HepG2 (cell line): ENCODE results near the gene PSMC4. TPM values are rescaled to one million over a fixed set of nuclear protein-coding genes. Genes with fewer than 3 reads are reported as not detected.

Experiments
- AKNA ChIP-seq: sonication (generic); formaldehyde crosslinking; IDR thresholded peaks from 2 replicates; pipeline ENCODE4 v1.4.0; 2020; ENCODE audit warnings: missing genetic modification reagents, borderline replicate concordance
- BCL6 ChIP-seq: IDR thresholded peaks from 2 replicates; pipeline ENCODE4 v1.6.1; 2016; ENCODE audit warnings: missing genetic modification reagents, missing compliant biosample characterization
- CENPBD1 ChIP-seq: sonication (generic); formaldehyde crosslinking; IDR thresholded peaks from 2 replicates; pipeline ENCODE4 v1.8.0; 2022; ENCODE audit warnings: missing genetic modification reagents, low read depth, mild to moderate bottlenecking, borderline replicate concordance
- DDIT3 ChIP-seq: sonication (generic); formaldehyde crosslinking; IDR thresholded peaks from 2 replicates; pipeline ENCODE4 v1.4.0; 2020; ENCODE audit warnings: mild to moderate bottlenecking, missing genetic modification reagents
- HOXA7 ChIP-seq: sonication (generic); formaldehyde crosslinking; IDR thresholded peaks from 2 replicates; pipeline ENCODE4 v1.8.1; 2022; ENCODE audit warnings: mild to moderate bottlenecking, missing genetic modification reagents, moderate library complexity
- KAT7 ChIP-seq: IDR thresholded peaks from 2 replicates; pipeline ENCODE4 v1.6.1; 2018; ENCODE audit warnings: borderline replicate concordance, missing compliant biosample characterization
- RBM22 ChIP-seq: fragments of 200-400 bp; formaldehyde crosslinking; optimal IDR thresholded peaks from 2 replicates; pipeline ENCODE3; 2017; ENCODE audit warnings: mild to moderate bottlenecking, low read length, moderate library complexity
- REXO4 ChIP-seq: sonication (generic); formaldehyde crosslinking; IDR thresholded peaks from 2 replicates; pipeline ENCODE4 v1.8.0; 2022; ENCODE audit warnings: missing genetic modification reagents, mild to moderate bottlenecking, borderline replicate concordance
- SAFB2 ChIP-seq: sonication (generic); formaldehyde crosslinking; IDR thresholded peaks from 2 replicates; pipeline ENCODE4 v1.5.1; 2020; ENCODE audit warnings: missing genetic modification reagents, low read depth, mild to moderate bottlenecking, borderline replicate concordance
- SKIL ChIP-seq: sonication (generic); formaldehyde crosslinking; IDR thresholded peaks from 2 replicates; pipeline ENCODE4 v1.8.0; 2022; ENCODE audit warnings: missing genetic modification reagents, mild to moderate bottlenecking, moderate library complexity, borderline replicate concordance
- ZFAT ChIP-seq: sonication (generic); formaldehyde crosslinking; conservative IDR thresholded peaks from 2 replicates; pipeline ENCODE4 v1.8.1; 2023; ENCODE audit warnings: missing genetic modification reagents, inconsistent platforms
- ZMYM3 ChIP-seq: sonication (generic); formaldehyde crosslinking; IDR thresholded peaks from 2 replicates; pipeline ENCODE4 v1.5.1; 2020; ENCODE audit warnings: mild to moderate bottlenecking, missing genetic modification reagents
- ZNF160 ChIP-seq: sonication (generic); formaldehyde crosslinking; IDR thresholded peaks from 2 replicates; pipeline ENCODE4 v1.8.0; 2022; ENCODE audit warnings: mild to moderate bottlenecking, inconsistent platforms, missing genetic modification reagents
- ZNF432 ChIP-seq: sonication (generic); formaldehyde crosslinking; IDR thresholded peaks from 2 replicates; pipeline ENCODE4 v1.5.0; 2020; ENCODE audit warnings: missing genetic modification reagents, mild to moderate bottlenecking, borderline replicate concordance
- polyA plus RNA-seq, 8 experiments: library from polyadenylated mRNA; depleted of rRNA in 3 of 8; stranded (reverse) in 7 of 8; unstranded in 1 of 8; fragments of >200 nt; fragmentation: Illumina TruSeq in 4 of 8; extraction: Trizol in 4 of 8; gene quantifications; 2 replicates each; pipeline versions ENCODE4 v1.2.1 to v1.2.3, GENCODE V29; 2011 to 2016; ENCODE audit warnings: low read depth in 4 of 8, missing spikeins in 1 of 8, mixed read lengths in 1 of 8; ENCODE audit not compliant: insufficient read depth in 1 of 8
- total RNA-seq, 5 experiments: library from RNA; depleted of rRNA; stranded (reverse); fragments of >200 nt; fragmentation: Illumina TruSeq; extraction: Trizol; gene quantifications; 2 replicates each; pipeline ENCODE4 v1.2.3, GENCODE V29; 2016; ENCODE audit warnings: low read depth in 1 of 5
- TF ChIP-seq, protein P1 (sequence below): sonication (generic); formaldehyde crosslinking; IDR thresholded peaks from 2 replicates; pipeline ENCODE4 v1.8.0; 2022; ENCODE audit warnings: missing genetic modification reagents, mild to moderate bottlenecking, inconsistent platforms, borderline replicate concordance

PSMC4 gene
- total and polyA plus RNA-seq, 2 of the 13 experiments (the other 11 are each of a cell fraction or from before 2014, with no cell fraction given) = 49.9 to 160 TPM

DNA sequence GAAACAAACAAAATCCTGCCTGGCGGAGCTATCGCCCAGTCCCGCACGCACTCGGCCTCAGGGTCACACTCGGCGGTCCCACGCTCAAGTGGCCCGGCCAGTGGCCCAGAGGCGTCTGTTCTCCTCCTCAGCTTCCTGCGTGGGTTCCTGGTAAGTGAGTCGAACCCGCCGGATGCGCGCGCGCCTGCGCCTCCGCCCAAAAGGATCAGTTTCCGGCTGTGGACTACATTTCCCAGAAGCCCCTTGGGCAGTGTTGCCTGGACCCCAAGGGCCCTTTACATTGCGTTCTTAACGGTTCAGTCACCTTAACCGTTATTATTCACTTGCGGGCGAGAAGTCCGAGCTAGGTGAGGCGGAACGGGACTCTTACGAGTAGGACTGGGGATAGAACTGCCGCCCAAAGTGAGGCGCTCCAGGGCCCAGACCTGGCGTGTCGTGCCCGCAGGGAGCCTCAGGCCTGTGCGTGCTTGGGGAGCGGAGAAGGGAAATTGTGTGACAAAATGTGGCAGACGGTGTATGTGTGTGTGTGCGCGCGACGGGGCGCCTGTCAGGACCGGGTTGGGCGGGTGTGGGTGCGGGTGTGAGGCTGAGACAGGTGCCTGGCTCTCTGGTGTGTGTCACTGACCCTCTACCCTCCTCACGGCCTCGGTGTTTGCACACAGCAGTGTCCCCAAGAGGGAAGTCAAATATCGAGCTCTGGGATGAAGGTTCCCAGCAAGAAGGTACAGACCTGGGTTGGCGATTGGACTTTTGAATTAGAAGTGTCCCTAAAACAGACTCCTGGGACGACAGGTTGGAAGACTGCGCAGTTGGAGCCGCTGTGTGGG, 26.1 kb downstream of the PSMC4 start, which contains the start of gene ZNF546 (continued):
- 0 out of 2 replicates have a peak, but pooled peaks have one; percentile 46 for TF ChIP-seq SKIL (CRISPR knock-in tag)
- TF ChIP-seq CENPBD1 = no peak; the same call in 1 of the 2 replicates
- TF ChIP-seq BCL6 (CRISPR knock-in tag) = peak; percentile 56; the same call in 1 of the 2 replicates
- TF ChIP-seq SAFB2 (CRISPR knock-in tag) = no peak
- no peak for TF ChIP-seq RBM22
- no peak for TF ChIP-seq DDIT3
- TF ChIP-seq HOXA7 = no peak
- no peak for TF ChIP-seq ZNF432 (CRISPR knock-in tag)
- 0 out of 2 replicates have a peak, but pooled peaks have one; percentile 20 for TF ChIP-seq ZNF160
- TF ChIP-seq, protein P1, sequence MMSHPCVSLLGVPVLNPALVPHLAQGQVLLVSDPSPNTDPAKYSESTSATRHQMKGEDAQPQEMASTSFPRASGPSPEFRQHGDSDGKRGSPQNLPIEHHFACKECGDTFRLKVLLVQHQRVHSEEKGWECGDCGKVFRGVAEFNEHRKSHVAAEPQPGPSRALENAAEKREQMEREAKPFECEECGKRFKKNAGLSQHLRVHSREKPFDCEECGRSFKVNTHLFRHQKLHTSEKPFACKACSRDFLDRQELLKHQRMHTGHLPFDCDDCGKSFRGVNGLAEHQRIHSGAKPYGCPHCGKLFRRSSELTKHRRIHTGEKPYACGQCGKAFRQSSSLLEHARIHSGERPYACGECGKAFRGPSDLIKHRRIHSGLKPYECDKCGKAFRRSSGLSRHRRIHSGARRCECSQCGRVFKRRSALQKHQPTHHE (CRISPR knock-in tag) = peak; percentile 84; the same call in 1 of the 2 replicates
- no peak for TF ChIP-seq ZFAT (CRISPR knock-in tag)
- TF ChIP-seq REXO4 = no peak
- TF ChIP-seq ZMYM3 (CRISPR knock-in tag) = 0 out of 2 replicates have a peak, but pooled peaks have one; percentile 14
- TF ChIP-seq AKNA (CRISPR knock-in tag) = no peak
- TF ChIP-seq KAT7 = peak; percentile 30; the same call in 1 of the 2 replicates
